Measurements from ENCODE around the gene CDH23.

CDH23 gene

DNA sequence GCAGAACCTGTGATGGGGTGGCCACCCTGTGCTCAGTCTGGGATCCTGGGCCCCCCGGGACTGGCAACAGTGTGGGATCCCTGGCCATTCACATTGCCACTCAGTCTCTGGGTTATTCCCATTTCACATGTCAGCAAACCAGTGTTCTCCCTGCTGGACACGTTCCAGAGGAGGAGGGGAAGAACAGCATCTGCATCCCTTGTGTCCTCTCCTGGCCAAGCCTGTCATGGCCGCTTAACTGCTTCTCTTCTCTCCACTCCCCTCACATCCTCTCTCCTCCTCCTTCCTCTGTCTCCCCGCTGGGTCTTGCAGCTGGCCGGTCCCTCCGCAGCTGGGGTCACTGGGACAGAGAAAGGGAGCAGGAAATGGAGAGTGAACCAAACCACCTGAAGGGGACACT, 248.5 kb downstream of the CDH23 start:
- H3K27me3 ChIP-seq (replicated peaks; ENCODE audit: insufficient read depth, low read length), result peaks cover 67% of the 10 kb centered on the region
- H3K27ac ChIP-seq (ENCODE audit: low read length), result no peak overlapping the region
- no peak overlapping the region for H3K9ac ChIP-seq (ENCODE audit: low read length)
- no peak overlapping the region for H3K4me3 ChIP-seq (ENCODE audit: low read length)
- no peaks in the 10 kb centered on the region for H4K20me1 ChIP-seq (ENCODE audit: insufficient read depth, low read length)
- H3K36me3 ChIP-seq (replicated peaks; ENCODE audit: insufficient read depth, low read length), result no peaks in the 10 kb centered on the region
- no peak overlapping the region for H3K4me2 ChIP-seq (ENCODE audit: low read depth, low read length)
- H3K9me3 ChIP-seq (replicated peaks; ENCODE audit: insufficient read depth, low read length), result no peaks in the 10 kb centered on the region
- no peak for DNase-seq
- H3K9me2 ChIP-seq (replicated peaks; ENCODE audit: insufficient read depth, low read length), result no peaks in the 10 kb centered on the region
- H3K79me2 ChIP-seq (ENCODE audit: low read length), result no peaks in the 10 kb centered on the region
- TF ChIP-seq, protein P1, sequence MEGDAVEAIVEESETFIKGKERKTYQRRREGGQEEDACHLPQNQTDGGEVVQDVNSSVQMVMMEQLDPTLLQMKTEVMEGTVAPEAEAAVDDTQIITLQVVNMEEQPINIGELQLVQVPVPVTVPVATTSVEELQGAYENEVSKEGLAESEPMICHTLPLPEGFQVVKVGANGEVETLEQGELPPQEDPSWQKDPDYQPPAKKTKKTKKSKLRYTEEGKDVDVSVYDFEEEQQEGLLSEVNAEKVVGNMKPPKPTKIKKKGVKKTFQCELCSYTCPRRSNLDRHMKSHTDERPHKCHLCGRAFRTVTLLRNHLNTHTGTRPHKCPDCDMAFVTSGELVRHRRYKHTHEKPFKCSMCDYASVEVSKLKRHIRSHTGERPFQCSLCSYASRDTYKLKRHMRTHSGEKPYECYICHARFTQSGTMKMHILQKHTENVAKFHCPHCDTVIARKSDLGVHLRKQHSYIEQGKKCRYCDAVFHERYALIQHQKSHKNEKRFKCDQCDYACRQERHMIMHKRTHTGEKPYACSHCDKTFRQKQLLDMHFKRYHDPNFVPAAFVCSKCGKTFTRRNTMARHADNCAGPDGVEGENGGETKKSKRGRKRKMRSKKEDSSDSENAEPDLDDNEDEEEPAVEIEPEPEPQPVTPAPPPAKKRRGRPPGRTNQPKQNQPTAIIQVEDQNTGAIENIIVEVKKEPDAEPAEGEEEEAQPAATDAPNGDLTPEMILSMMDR (IDR thresholded peaks at IDR 0.05; ENCODE audit: low read length), result no peak
- no peak for TF ChIP-seq EZH2 (optimal IDR thresholded peaks at IDR 0.05; ENCODE audit: low read depth, low read length)
- no peak overlapping the region for H2AFZ ChIP-seq (ENCODE audit: low read length)
- H3K4me1 ChIP-seq (ENCODE audit: low read length), result no peaks in the 10 kb centered on the region
- H3F3A ChIP-seq (ENCODE audit: insufficient read depth, low read length), result no peaks in the 10 kb centered on the region

DNA sequence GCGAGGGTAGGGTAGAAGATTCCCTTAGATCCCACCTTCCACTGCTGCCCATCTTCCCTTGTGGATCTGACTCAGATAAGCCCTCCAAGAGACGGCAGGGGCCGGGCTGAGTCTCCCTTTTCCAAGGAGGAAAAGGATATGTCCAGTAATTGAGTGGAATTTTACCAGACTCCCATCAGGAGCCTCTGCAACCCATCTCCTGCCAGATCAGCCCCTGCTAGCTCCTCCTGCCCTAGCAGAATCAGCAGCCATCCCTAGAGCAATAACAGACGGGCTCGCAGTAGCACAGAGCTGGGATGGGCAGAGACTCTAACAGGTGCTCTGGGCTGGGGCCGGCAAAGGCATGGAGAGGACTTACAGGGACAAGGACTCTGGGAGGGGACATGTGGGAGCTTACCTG, 249.3 kb downstream of the CDH23 start:
- Histone ChIP-seq H3K9me3 (replicated peaks; ENCODE audit: insufficient read depth, low read length) (no peaks in the 10 kb centered on the region), H3K27me3 (replicated peaks; ENCODE audit: insufficient read depth, low read length) (peaks cover 66% of the 10 kb centered on the region), H3F3A (ENCODE audit: insufficient read depth, low read length) (no peaks in the 10 kb centered on the region), H3K79me2 (ENCODE audit: low read length) (no peaks in the 10 kb centered on the region), H3K4me2 (ENCODE audit: low read depth, low read length) (no peak overlapping the region), H3K9me2 (replicated peaks; ENCODE audit: insufficient read depth, low read length) (no peaks in the 10 kb centered on the region), H3K9ac (ENCODE audit: low read length) (no peak overlapping the region), H4K20me1 (ENCODE audit: insufficient read depth, low read length) (no peaks in the 10 kb centered on the region), H3K27ac (ENCODE audit: low read length) (no peak overlapping the region), H3K4me3 (ENCODE audit: low read length) (no peak overlapping the region), H3K36me3 (replicated peaks; ENCODE audit: insufficient read depth, low read length) (no peaks in the 10 kb centered on the region), H2AFZ (ENCODE audit: low read length) (no peak overlapping the region), H3K4me1 (ENCODE audit: low read length) (no peaks in the 10 kb centered on the region)
- DNase-seq, result no peak
- TF ChIP-seq EZH2phosphoT487 (IDR thresholded peaks at IDR 0.05; ENCODE audit: low read length), result no peak
- TF ChIP-seq EZH2 (optimal IDR thresholded peaks at IDR 0.05; ENCODE audit: low read depth, low read length), result no peak
- TF ChIP-seq, protein P1 (IDR thresholded peaks at IDR 0.05; ENCODE audit: low read length), result no peak

DNA sequence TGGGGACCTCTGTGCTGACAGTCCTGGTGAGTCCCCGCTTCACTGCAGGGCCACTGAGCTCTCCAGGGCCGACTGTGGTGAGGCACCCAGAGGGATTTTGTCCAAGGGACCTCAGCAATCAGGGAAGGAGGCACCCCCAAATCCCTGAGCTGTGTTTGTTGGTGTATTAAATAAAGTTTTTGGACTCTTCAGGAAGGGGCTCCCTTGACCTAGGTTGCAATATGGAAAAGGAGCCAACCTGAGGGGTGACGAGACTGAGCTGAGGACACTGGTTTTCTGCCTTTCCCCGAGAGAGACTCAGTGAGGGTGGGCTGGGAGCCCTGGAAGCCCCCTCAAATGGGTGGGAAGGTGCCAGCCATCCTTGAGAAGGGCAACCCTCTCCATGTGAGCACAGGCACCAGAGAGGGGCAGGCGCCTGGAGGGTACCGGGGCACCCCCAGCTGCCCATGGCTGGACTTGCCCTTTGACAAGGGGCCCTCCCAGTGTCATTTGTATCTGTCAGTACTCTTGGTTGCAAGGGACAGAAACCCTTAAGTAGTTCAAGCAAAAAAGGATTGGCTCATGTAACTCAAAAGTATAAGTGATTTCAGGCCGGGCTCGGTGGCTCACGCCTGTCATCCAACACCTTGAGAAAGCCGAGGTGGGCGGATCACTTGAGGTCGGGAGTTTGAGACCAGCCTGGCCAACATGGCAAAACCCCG, 250.0 kb downstream of the CDH23 start:
- H3K36me3 ChIP-seq (replicated peaks; ENCODE audit: insufficient read depth, low read length), result no peaks in the 10 kb centered on the region
- H3K79me2 ChIP-seq (ENCODE audit: low read length), result no peaks in the 10 kb centered on the region
- no peak overlapping the region for H3K4me3 ChIP-seq (ENCODE audit: low read length)
- no peak overlapping the region for H3K4me2 ChIP-seq (ENCODE audit: low read depth, low read length)
- H3F3A ChIP-seq (ENCODE audit: insufficient read depth, low read length), result no peaks in the 10 kb centered on the region
- H3K27ac ChIP-seq (ENCODE audit: low read length), result no peak overlapping the region
- TF ChIP-seq EZH2phosphoT487 (IDR thresholded peaks at IDR 0.05; ENCODE audit: low read length) (no peak), EZH2 (optimal IDR thresholded peaks at IDR 0.05; ENCODE audit: low read depth, low read length) (no peak)
- TF ChIP-seq, protein P1 (IDR thresholded peaks at IDR 0.05; ENCODE audit: low read length), result no peak
- peaks cover 59% of the 10 kb centered on the region for H3K27me3 ChIP-seq (replicated peaks; ENCODE audit: insufficient read depth, low read length)
- no peaks in the 10 kb centered on the region for H3K9me3 ChIP-seq (replicated peaks; ENCODE audit: insufficient read depth, low read length)
- no peaks in the 10 kb centered on the region for H3K4me1 ChIP-seq (ENCODE audit: low read length)
- no peak overlapping the region for H3K9ac ChIP-seq (ENCODE audit: low read length)
- H3K9me2 ChIP-seq (replicated peaks; ENCODE audit: insufficient read depth, low read length), result no peaks in the 10 kb centered on the region
- H4K20me1 ChIP-seq (ENCODE audit: insufficient read depth, low read length), result no peaks in the 10 kb centered on the region
- no peak for DNase-seq
- H2AFZ ChIP-seq (ENCODE audit: low read length), result no peak overlapping the region

Data from MM.1S (cell line).